Measurements from ENCODE around the gene TCEAL8.

DNA sequence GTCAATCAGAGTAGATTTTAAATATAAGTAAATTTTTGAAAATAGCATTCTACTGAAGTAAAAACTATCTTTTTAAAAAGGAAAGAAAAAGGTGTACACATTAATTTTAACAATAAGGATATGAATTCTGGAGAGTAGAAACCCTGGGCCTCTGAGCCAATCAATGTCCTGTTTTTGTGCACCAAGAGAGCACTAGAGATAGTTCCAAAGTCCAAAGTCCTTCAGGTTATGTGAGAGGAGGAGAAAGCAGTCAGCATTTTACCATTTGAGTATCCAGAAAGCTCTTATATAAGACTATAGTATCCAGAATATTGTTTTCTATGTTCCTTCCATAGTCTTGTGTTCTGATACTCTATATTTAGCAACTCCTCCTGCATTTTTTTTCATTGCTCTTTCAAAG lies 3.3 kb upstream of the TCEAL8 start:
- TF ChIP-seq, protein P1, sequence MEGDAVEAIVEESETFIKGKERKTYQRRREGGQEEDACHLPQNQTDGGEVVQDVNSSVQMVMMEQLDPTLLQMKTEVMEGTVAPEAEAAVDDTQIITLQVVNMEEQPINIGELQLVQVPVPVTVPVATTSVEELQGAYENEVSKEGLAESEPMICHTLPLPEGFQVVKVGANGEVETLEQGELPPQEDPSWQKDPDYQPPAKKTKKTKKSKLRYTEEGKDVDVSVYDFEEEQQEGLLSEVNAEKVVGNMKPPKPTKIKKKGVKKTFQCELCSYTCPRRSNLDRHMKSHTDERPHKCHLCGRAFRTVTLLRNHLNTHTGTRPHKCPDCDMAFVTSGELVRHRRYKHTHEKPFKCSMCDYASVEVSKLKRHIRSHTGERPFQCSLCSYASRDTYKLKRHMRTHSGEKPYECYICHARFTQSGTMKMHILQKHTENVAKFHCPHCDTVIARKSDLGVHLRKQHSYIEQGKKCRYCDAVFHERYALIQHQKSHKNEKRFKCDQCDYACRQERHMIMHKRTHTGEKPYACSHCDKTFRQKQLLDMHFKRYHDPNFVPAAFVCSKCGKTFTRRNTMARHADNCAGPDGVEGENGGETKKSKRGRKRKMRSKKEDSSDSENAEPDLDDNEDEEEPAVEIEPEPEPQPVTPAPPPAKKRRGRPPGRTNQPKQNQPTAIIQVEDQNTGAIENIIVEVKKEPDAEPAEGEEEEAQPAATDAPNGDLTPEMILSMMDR (IDR thresholded peaks at IDR 0.05), result no peak
- TF ChIP-seq, protein P2, sequence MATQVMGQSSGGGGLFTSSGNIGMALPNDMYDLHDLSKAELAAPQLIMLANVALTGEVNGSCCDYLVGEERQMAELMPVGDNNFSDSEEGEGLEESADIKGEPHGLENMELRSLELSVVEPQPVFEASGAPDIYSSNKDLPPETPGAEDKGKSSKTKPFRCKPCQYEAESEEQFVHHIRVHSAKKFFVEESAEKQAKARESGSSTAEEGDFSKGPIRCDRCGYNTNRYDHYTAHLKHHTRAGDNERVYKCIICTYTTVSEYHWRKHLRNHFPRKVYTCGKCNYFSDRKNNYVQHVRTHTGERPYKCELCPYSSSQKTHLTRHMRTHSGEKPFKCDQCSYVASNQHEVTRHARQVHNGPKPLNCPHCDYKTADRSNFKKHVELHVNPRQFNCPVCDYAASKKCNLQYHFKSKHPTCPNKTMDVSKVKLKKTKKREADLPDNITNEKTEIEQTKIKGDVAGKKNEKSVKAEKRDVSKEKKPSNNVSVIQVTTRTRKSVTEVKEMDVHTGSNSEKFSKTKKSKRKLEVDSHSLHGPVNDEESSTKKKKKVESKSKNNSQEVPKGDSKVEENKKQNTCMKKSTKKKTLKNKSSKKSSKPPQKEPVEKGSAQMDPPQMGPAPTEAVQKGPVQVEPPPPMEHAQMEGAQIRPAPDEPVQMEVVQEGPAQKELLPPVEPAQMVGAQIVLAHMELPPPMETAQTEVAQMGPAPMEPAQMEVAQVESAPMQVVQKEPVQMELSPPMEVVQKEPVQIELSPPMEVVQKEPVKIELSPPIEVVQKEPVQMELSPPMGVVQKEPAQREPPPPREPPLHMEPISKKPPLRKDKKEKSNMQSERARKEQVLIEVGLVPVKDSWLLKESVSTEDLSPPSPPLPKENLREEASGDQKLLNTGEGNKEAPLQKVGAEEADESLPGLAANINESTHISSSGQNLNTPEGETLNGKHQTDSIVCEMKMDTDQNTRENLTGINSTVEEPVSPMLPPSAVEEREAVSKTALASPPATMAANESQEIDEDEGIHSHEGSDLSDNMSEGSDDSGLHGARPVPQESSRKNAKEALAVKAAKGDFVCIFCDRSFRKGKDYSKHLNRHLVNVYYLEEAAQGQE (IDR thresholded peaks at IDR 0.05; ENCODE audit: insufficient read depth in 1 of 2, low read depth in 2 of 2, low read length in 1 of 2), result no peak
- no peak for TF ChIP-seq SIN3A (IDR thresholded peaks at IDR 0.05; ENCODE audit: borderline replicate concordance, insufficient read depth, low read depth, low read length)
- TF ChIP-seq POLR2AphosphoS5 (IDR thresholded peaks at IDR 0.05; ENCODE audit: low read depth, low read length), result no peak
- no peak for TF ChIP-seq TCF7L2 (IDR thresholded peaks at IDR 0.05; ENCODE audit: low read depth, low read length)

Data from Panc1 (cell line).